Hepatocyte (in vitro differentiated cells): ENCODE data around the gene ANO3. TPM values are rescaled to one million over a fixed set of nuclear protein-coding genes. Genes with fewer than 3 reads are reported as not detected.
A peak's percentile ranks its signal among the peaks of the same experiment; 100 is the strongest.
"Not testable (repeated sequence)": the region's sequence is repeated elsewhere in the genome, so short reads cannot be mapped to it uniquely, and the experiment has no call there.

Source experiments
- DNase-seq: peaks from one replicate; pipeline ENCODE4 v3.0.0-alpha.2; 2016; ENCODE audit warnings: low spot score
- H2AFZ ChIP-seq: fragments of 200-600 bp; sonication (generic); 2 replicates; pipeline ENCODE4 v1.6.0; 2016; ENCODE audit warnings: antibody characterized with exemption, mild to moderate bottlenecking
- H3K27ac ChIP-seq: fragments of 200-600 bp; sonication (generic); 2 replicates; pipeline ENCODE4 v1.5.1; 2016; ENCODE audit warnings: mild to moderate bottlenecking
- H3K27me3 ChIP-seq: fragments of 200-600 bp; sonication (generic); 2 replicates; pipeline ENCODE4 v1.6.1; 2016
- H3K36me3 ChIP-seq: fragments of 200-600 bp; sonication (generic); replicated peaks from 2 replicates; pipeline ENCODE4 v1.5.1; 2016; ENCODE audit warnings: low read depth; ENCODE audit not compliant: insufficient read depth
- H3K4me1 ChIP-seq: fragments of 200-600 bp; sonication (generic); 2 replicates; pipeline ENCODE4 v1.5.1; 2016; ENCODE audit warnings: mild to moderate bottlenecking, moderate library complexity; ENCODE audit not compliant: insufficient read depth
- H3K4me2 ChIP-seq: fragments of 200-600 bp; sonication (generic); 2 replicates; pipeline ENCODE4 v1.6.0; 2016
- H3K4me3 ChIP-seq: fragments of 200-600 bp; sonication (generic); 2 replicates; pipeline ENCODE4 v1.5.1; 2016; ENCODE audit warnings: mild to moderate bottlenecking
- H3K79me2 ChIP-seq: fragments of 200-600 bp; sonication (generic); 2 replicates; pipeline ENCODE4 v1.6.0; 2017; ENCODE audit warnings: mild to moderate bottlenecking
- H3K9me2 ChIP-seq: fragments of 200-600 bp; sonication (generic); replicated peaks from 2 replicates; pipeline ENCODE4 v1.6.0; 2017; ENCODE audit warnings: mild to moderate bottlenecking; ENCODE audit not compliant: insufficient read depth
- H3K9me3 ChIP-seq: fragments of 200-600 bp; sonication (generic); 2 replicates; pipeline ENCODE4 v1.5.1; 2016; ENCODE audit warnings: low read depth, mild to moderate bottlenecking
- H4K20me1 ChIP-seq: fragments of 200-600 bp; sonication (generic); 2 replicates; pipeline ENCODE4 v1.6.0; 2016; ENCODE audit warnings: mild to moderate bottlenecking; ENCODE audit not compliant: insufficient read depth, poor library complexity, severe bottlenecking
- CTCF ChIP-seq: fragments of 200-600 bp; sonication (generic); IDR thresholded peaks from 2 replicates; pipeline ENCODE4 v1.5.1; 2016; ENCODE audit warnings: antibody characterized with exemption, mild to moderate bottlenecking; ENCODE audit not compliant: poor library complexity
- EZH2 ChIP-seq: fragments of 200-600 bp; sonication (generic); IDR thresholded peaks from 2 replicates; pipeline ENCODE4 v1.6.1; 2016; ENCODE audit warnings: antibody characterized with exemption, mild to moderate bottlenecking, borderline replicate concordance
- EZH2phosphoT487 ChIP-seq: fragments of 200-600 bp; sonication (generic); IDR thresholded peaks from one replicate; pipeline ENCODE4 v1.6.1; 2018; ENCODE audit warnings: antibody characterized with exemption, mild to moderate bottlenecking, low read depth, moderate library complexity; ENCODE audit not compliant: unreplicated experiment, severe bottlenecking
- WGBS: methylation state at CpG from one replicate; pipeline ENCODE4 v1.1.6; 2016; ENCODE audit warnings: low lambda C conversion rate; ENCODE audit errors: missing lambda C conversion rate; 5-methylcytosine and 5-hydroxymethylcytosine counted together
- polyA plus RNA-seq: library from polyadenylated mRNA; unstranded; fragments of >200 nt; fragmentation: Nextera tagmentation; extraction: Ambion mirVana; gene quantifications from 2 replicates; pipeline ENCODE4 v1.2.1, GENCODE V29; 2016
- total RNA-seq: library from RNA; depleted of rRNA; stranded (reverse); fragments of >200 nt; gene quantifications from 2 replicates; pipeline ENCODE4 v1.2.3, GENCODE V29; 2014

The ANO3 gene
- total and polyA plus RNA-seq, 2 experiments from 2014 or later, result 0.17 TPM; not detected in 1

GRCh38 chr11:26623076-26623659, 291.2 kb downstream of the ANO3 start:
- TF ChIP-seq EZH2phosphoT487 (no peak), CTCF (no peak), EZH2 (no peak)
- no peak overlapping the region for H2AFZ ChIP-seq
- no peaks in the 10 kb centered on the region for H3K9me3 ChIP-seq
- no peaks in the 10 kb centered on the region for H3K4me1 ChIP-seq
- WGBS, result 78% methylated on average over 2 of the region's 2 CpGs
- no peaks in the 10 kb centered on the region for H3K9me2 ChIP-seq
- no peaks in the 10 kb centered on the region for H3K27me3 ChIP-seq
- peak; percentile 10 for DNase-seq
- no peaks in the 10 kb centered on the region for H3K79me2 ChIP-seq
- no peak overlapping the region for H3K27ac ChIP-seq
- H3K4me3 ChIP-seq, result no peak overlapping the region
- H3K4me2 ChIP-seq, result no peak overlapping the region
- H4K20me1 ChIP-seq, result no peaks in the 10 kb centered on the region
- H3K36me3 ChIP-seq, result no peaks in the 10 kb centered on the region

GRCh38 chr11:26626346-26626745, 294.4 kb downstream of the ANO3 start:
- H3K4me2 ChIP-seq, result no peak overlapping the region
- H3K36me3 ChIP-seq, result no peaks in the 10 kb centered on the region
- H3K79me2 ChIP-seq, result no peaks in the 10 kb centered on the region
- TF ChIP-seq EZH2 (no peak), CTCF (no peak), EZH2phosphoT487 (no peak)
- no peaks in the 10 kb centered on the region for H3K9me3 ChIP-seq
- no peak overlapping the region for H2AFZ ChIP-seq
- no peaks in the 10 kb centered on the region for H4K20me1 ChIP-seq
- WGBS, result 100% methylated on average over 1 of the region's 1 CpG
- no peak overlapping the region for H3K4me3 ChIP-seq
- H3K27me3 ChIP-seq, result no peaks in the 10 kb centered on the region
- DNase-seq, result no peak
- no peak overlapping the region for H3K27ac ChIP-seq
- H3K9me2 ChIP-seq, result no peaks in the 10 kb centered on the region
- no peaks in the 10 kb centered on the region for H3K4me1 ChIP-seq

DNA sequence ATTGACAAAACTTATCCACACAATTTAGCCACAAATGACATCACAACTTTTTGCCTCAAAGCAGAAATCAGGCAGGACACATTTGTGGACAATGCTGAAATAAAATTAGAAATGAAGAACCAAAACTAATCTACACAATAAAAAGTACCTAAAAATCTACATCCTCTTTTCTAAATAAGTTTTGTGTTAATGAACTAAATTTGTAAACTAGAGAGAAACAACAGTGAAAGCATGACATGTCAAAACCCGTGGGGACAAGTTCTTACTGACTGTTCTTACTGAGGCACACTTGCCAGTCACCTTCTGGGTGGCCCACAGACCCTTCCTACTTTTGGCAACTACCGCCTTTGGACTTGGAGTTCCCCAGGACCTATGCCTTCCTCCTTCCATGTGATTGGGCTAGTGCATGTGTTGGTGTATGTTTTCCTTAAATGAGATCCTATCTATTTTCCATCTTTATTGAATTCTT, 300.8 kb downstream of the ANO3 start:
- Histone ChIP-seq H3K4me2 (no peak overlapping the region), H3K79me2 (no peaks in the 10 kb centered on the region), H2AFZ (no peak overlapping the region), H3K27ac (no peak overlapping the region), H3K36me3 (no peaks in the 10 kb centered on the region), H3K9me3 (no peaks in the 10 kb centered on the region), H4K20me1 (no peaks in the 10 kb centered on the region), H3K27me3 (no peaks in the 10 kb centered on the region), H3K4me3 (no peak overlapping the region), H3K9me2 (no peaks in the 10 kb centered on the region), H3K4me1 (no peaks in the 10 kb centered on the region)
- no peak for TF ChIP-seq CTCF
- no peak for TF ChIP-seq EZH2phosphoT487
- no peak for TF ChIP-seq EZH2
- 55% methylated on average over 2 of the region's 2 CpGs for WGBS
- no peak for DNase-seq

GRCh38 chr11:26643314-26643713, 311.4 kb downstream of the ANO3 start:
- H3K9me2 ChIP-seq, H4K20me1 ChIP-seq, H3K4me3 ChIP-seq, H3K79me2 ChIP-seq, H3K36me3 ChIP-seq, H3K27me3 ChIP-seq, DNase-seq, H3K4me2 ChIP-seq, H2AFZ ChIP-seq, H3K9me3 ChIP-seq, H3K27ac ChIP-seq, H3K4me1 ChIP-seq: not testable (repeated sequence)
- WGBS, result 92% methylated on average over 10 of the region's 10 CpGs
